ENCODE measurements around the gene HOXA9.

DNA sequence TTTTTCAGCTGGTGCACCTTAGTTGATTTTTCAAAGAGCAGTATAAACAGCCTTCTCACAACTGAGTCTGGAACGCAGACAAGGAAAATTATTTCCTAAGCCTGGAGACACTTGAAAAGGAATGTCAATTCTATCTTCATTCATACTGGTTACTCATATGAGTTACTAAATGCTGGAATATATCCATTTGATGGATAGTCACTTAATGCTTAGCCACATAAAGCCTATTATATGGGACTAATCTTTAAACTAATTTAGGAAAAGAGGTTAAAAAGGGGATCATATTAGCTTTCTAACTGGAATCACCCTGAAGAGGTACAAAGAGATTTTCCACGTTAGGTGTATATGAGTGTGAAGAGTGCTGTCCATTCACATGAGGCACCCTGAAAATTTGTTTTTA lies 33.1 kb downstream of the HOXA9 start:
- TF ChIP-seq, protein P1, sequence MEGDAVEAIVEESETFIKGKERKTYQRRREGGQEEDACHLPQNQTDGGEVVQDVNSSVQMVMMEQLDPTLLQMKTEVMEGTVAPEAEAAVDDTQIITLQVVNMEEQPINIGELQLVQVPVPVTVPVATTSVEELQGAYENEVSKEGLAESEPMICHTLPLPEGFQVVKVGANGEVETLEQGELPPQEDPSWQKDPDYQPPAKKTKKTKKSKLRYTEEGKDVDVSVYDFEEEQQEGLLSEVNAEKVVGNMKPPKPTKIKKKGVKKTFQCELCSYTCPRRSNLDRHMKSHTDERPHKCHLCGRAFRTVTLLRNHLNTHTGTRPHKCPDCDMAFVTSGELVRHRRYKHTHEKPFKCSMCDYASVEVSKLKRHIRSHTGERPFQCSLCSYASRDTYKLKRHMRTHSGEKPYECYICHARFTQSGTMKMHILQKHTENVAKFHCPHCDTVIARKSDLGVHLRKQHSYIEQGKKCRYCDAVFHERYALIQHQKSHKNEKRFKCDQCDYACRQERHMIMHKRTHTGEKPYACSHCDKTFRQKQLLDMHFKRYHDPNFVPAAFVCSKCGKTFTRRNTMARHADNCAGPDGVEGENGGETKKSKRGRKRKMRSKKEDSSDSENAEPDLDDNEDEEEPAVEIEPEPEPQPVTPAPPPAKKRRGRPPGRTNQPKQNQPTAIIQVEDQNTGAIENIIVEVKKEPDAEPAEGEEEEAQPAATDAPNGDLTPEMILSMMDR (conservative IDR thresholded peaks at IDR 0.05; ENCODE audit: low read depth, low read length), result no peak
- no peak for TF ChIP-seq RAD21 (IDR thresholded peaks at IDR 0.05; ENCODE audit: low read length)
- no peak for TF ChIP-seq MAFK (IDR thresholded peaks at IDR 0.05; ENCODE audit: low read depth, low read length)
- no peak for TF ChIP-seq POLR2A (IDR thresholded peaks at IDR 0.05; ENCODE audit: low read depth, low read length)
- no peak for TF ChIP-seq CEBPB (IDR thresholded peaks at IDR 0.05; ENCODE audit: low read depth, low read length)
- no peak for TF ChIP-seq MXI1 (IDR thresholded peaks at IDR 0.05; ENCODE audit: borderline replicate concordance, low read depth, low read length)
- TF ChIP-seq, protein P2, sequence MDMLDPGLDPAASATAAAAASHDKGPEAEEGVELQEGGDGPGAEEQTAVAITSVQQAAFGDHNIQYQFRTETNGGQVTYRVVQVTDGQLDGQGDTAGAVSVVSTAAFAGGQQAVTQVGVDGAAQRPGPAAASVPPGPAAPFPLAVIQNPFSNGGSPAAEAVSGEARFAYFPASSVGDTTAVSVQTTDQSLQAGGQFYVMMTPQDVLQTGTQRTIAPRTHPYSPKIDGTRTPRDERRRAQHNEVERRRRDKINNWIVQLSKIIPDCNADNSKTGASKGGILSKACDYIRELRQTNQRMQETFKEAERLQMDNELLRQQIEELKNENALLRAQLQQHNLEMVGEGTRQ (IDR thresholded peaks at IDR 0.05; ENCODE audit: low read depth, low read length), result no peak

All from IMR-90 (cell line).